ENCODE results near the gene KLHL22.
"Not testable (repeated sequence)": the region's sequence is repeated elsewhere in the genome, so short reads cannot be mapped to it uniquely, and the experiment has no call there.

DNA sequence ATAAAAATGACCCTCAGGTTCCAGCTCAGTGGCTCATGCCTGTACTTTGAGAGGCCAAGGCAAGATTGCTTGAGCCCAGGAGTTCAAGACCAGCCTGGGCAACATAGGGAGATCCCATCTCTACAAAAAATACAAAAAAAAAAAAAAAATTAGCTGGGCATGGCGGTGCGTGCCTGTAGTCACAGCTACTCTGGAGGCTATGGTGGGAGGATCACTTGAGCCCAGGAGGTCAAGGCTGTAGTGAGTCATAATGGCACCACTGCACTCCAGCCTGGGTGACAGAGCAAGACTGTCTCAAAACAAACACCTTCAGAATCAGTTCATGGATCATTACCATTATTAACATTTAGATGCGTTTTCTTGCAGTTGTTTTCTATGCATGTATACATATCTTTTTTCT lies 86.2 kb downstream of the KLHL22 start:
- TF ChIP-seq POLR2AphosphoS5, POLR2A (IDR thresholded peaks at IDR 0.05; ENCODE audit: low read depth, low read length): not testable (repeated sequence)
